ENCODE data around the gene UBE2O. TPM values are rescaled to one million over a fixed set of nuclear protein-coding genes. Genes with fewer than 3 reads are reported as not detected.

The UBE2O gene
- total RNA-seq, 1 experiment from 2014 or later: 64.7 TPM

DNA sequence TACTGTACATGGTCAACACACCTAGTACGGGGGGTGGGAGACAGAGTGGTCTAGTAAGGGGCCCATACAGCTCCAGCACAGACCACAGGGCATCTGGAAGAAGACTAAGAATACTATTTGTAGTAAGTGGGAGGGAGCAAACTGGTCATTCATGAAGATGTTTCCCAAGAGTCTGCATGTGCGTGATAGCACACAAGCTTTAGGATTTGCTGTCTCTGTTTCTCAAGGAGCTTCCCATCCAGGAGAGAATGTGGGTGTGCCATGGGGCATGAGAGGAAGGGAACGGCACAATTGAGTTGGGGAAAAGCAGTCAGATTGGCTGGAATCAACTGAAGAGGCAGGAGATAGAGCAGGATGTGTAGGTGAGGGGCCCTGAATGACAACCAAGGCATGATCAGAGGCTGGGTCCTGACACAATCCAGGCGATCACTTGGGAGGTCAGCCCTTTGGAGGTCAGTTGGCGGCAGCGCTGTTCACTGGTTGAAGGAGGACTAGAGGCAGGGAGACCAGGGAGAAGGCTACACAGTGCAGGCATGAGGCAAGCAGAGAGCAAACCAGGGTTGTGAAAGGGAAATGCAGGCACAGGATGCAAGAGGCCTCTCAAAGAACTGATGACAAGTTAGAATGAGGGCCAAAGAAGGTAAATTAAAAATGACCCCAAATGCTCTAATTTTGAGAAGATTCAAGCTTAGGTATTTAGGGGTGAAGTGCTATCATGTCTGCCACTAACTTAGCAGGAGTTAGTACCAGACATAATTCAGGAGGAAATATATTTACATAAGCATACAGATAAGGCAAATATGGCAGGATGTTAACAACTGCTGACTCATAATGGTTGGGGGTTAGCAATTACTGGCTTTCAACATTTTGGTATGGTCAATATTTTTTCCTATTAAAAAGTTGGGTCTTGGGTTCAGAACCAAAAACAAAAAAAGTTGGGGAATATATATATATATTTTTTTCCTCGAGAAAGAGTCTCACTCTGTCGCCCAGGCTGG lies 10.3 kb downstream of the UBE2O start:
- H4K20me1 ChIP-seq (ENCODE audit: low read length): peaks cover 24% of the 10 kb centered on the region

GRCh38 chr17:76441686-76442340 lies 11.1 kb downstream of the UBE2O start:
- CTCF ChIA-PET: no interaction called here
- Histone ChIP-seq H3K9me3 (ENCODE audit: low read length) (no peaks in the 10 kb centered on the region), H2AFZ (ENCODE audit: low read length) (no peak overlapping the region), H3K27ac (ENCODE audit: low read length) (no peak overlapping the region), H3K9me2 (replicated peaks; ENCODE audit: low read length) (no peaks in the 10 kb centered on the region), H3K4me3 (ENCODE audit: low read length) (no peak overlapping the region), H3K79me2 (ENCODE audit: low read length) (peaks cover 95% of the 10 kb centered on the region), H4K20me1 (ENCODE audit: low read length) (peaks cover 20% of the 10 kb centered on the region; the same call in 1 of the 2 replicates), H3K36me3 (ENCODE audit: low read depth, low read length) (no peaks in the 10 kb centered on the region), H3K9ac (ENCODE audit: low read length) (no peak overlapping the region), H3K4me2 (ENCODE audit: low read length) (no peak overlapping the region), H3K27me3 (ENCODE audit: low read length) (no peaks in the 10 kb centered on the region), H3F3A (ENCODE audit: low read length, unreplicated experiment) (peaks cover 12% of the 10 kb centered on the region), H3K4me1 (ENCODE audit: insufficient read depth, low read length) (peaks cover 63% of the 10 kb centered on the region)
- TF ChIP-seq EZH2phosphoT487 (IDR thresholded peaks at IDR 0.05; ENCODE audit: borderline replicate concordance, low read length): no peak
- no peak for TF ChIP-seq EZH2 (IDR thresholded peaks at IDR 0.05; ENCODE audit: low read length, unreplicated experiment)
- no peak for TF ChIP-seq CTCF (conservative IDR thresholded peaks at IDR 0.05; ENCODE audit: low read depth, low read length)
- no TSS peak for BruUV-seq (replicated peaks)
- ATAC-seq: no peak
- intact Hi-C loops (cut with micrococcal nuclease): no loop called here
- POLR2A ChIA-PET (ENCODE audit: unreplicated experiment): no interaction called here
- no peak for DNase-seq

More for the DNA sequence above, 10.3 kb downstream of the UBE2O start:
- ChIA-PET CTCF (no interaction called here), POLR2A (ENCODE audit: unreplicated experiment) (no interaction called here)
- H3K79me2 ChIP-seq (ENCODE audit: low read length): peaks cover 93% of the 10 kb centered on the region
- no TSS peak for BruUV-seq (replicated peaks)
- H3K4me3 ChIP-seq (ENCODE audit: low read length): peak overlapping the region; percentile 20; the same call in 1 of the 2 replicates
- peak; percentile 73 for DNase-seq
- H2AFZ ChIP-seq (ENCODE audit: low read length): no peak overlapping the region
- H3K9ac ChIP-seq (ENCODE audit: low read length): no peak overlapping the region
- H3K4me1 ChIP-seq (ENCODE audit: insufficient read depth, low read length): peaks cover 69% of the 10 kb centered on the region
- no peaks in the 10 kb centered on the region for H3K9me3 ChIP-seq (ENCODE audit: low read length)
- intact Hi-C loops (cut with micrococcal nuclease): no loop called here
- H3K9me2 ChIP-seq (replicated peaks; ENCODE audit: low read length): no peaks in the 10 kb centered on the region
- no peaks in the 10 kb centered on the region for H3K36me3 ChIP-seq (ENCODE audit: low read depth, low read length)
- TF ChIP-seq CTCF (conservative IDR thresholded peaks at IDR 0.05; ENCODE audit: low read depth, low read length) (no peak), EZH2phosphoT487 (IDR thresholded peaks at IDR 0.05; ENCODE audit: borderline replicate concordance, low read length) (no peak), EZH2 (IDR thresholded peaks at IDR 0.05; ENCODE audit: low read length, unreplicated experiment) (no peak)
- peak overlapping the region; percentile 44 for H3K27ac ChIP-seq (ENCODE audit: low read length)
- H3K4me2 ChIP-seq (ENCODE audit: low read length): peak overlapping the region; percentile 69
- no peaks in the 10 kb centered on the region for H3K27me3 ChIP-seq (ENCODE audit: low read length)
- peaks cover 12% of the 10 kb centered on the region for H3F3A ChIP-seq (ENCODE audit: low read length, unreplicated experiment)
- ATAC-seq: no peak

Data from PC-3 (cell line).